Spleen (tissue), 7 donors: Measurements from ENCODE around the gene OPRD1.

Experiments used
- POLR2A ChIP-seq, 3 donors: fragments of 450-650 bp; IDR thresholded peaks; one replicate each; pipeline ENCODE4 v1.5.1; 2017; ENCODE audit warnings: antibody characterized with exemption in 3 of 3, mild to moderate bottlenecking in 1 of 3
- POLR2AphosphoS5 ChIP-seq, 3 donors: sonication (generic); formaldehyde crosslinking; IDR thresholded peaks; one replicate each; pipeline ENCODE4 v1.5.1; 2017; ENCODE audit warnings: antibody characterized with exemption in 3 of 3
- TF ChIP-seq, protein P1 (sequence below), 11 experiments: fragments of 200-600 bp in 7 of 11; fragments of 450-650 bp in 4 of 11; sonication (generic) in 4 of 11; IDR thresholded peaks in 8 of 11; conservative IDR thresholded peaks in 3 of 11; 1 replicate in 7 of 11; 2 replicates in 4 of 11; pipeline versions ENCODE4 v1.4.0 to v1.8.0; 2016 to 2021; ENCODE audit warnings: antibody characterized with exemption in 11 of 11, inconsistent platforms in 4 of 11, mild to moderate bottlenecking in 1 of 11
- donor health status: DM: no; HTN: no; CAD: no; lungs with moderate emphysema.
- donor health status: DM: no; HTN: no; CAD: no.
- donor health status: DM: no; HTN: no; CAD: no.

DNA sequence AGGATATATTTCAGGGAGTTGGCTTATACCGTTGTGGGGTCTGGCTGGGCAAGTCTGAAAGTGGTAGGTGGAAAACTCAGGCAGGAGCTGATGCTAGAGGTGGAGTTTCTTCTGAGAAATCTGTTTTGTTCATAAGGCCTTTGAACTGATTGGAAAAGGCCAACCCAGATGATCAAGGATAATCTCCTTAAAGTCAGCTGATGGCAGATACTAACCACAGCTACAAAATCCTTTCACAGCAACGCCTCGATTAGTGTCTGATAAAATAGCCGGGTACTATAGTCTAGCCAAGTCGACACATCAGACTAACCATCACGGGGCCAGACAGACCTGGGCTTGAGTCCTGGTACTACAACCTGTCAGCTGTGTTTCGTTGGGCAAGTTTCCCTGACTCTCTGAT is 21.4 kb downstream of the OPRD1 start:
- TF ChIP-seq, protein P1, sequence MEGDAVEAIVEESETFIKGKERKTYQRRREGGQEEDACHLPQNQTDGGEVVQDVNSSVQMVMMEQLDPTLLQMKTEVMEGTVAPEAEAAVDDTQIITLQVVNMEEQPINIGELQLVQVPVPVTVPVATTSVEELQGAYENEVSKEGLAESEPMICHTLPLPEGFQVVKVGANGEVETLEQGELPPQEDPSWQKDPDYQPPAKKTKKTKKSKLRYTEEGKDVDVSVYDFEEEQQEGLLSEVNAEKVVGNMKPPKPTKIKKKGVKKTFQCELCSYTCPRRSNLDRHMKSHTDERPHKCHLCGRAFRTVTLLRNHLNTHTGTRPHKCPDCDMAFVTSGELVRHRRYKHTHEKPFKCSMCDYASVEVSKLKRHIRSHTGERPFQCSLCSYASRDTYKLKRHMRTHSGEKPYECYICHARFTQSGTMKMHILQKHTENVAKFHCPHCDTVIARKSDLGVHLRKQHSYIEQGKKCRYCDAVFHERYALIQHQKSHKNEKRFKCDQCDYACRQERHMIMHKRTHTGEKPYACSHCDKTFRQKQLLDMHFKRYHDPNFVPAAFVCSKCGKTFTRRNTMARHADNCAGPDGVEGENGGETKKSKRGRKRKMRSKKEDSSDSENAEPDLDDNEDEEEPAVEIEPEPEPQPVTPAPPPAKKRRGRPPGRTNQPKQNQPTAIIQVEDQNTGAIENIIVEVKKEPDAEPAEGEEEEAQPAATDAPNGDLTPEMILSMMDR (IDR thresholded peaks at IDR 0.05 in 8 of 11, conservative IDR thresholded peaks at IDR 0.05 in 3 of 11): no peak
- TF ChIP-seq POLR2AphosphoS5 (IDR thresholded peaks at IDR 0.05) (no peak), POLR2A (IDR thresholded peaks at IDR 0.05) (no peak)
